GM18867 (cell line): Measurements from ENCODE around the gene PRDM1.

Experiments
- ATAC-seq: cut with Tn5 transposase; IDR thresholded peaks from one replicate; pipeline ENCODE4 v1.9.1; 2021; ENCODE audit warnings: mild to moderate bottlenecking, moderate library complexity; ENCODE audit not compliant: unreplicated experiment

PRDM1 gene

GRCh38 chr6:106085984-106086813, at the start of gene PRDM1:
Gene PRDM1, plus strand, starts transcription at chr6:106086336. Its CDS starts 218 bp downstream, at chr6:106086554.
- ATAC-seq: peak; percentile 75

- ATAC-seq: no peak
Observed at GRCh38 chr6:106037060-106037459, 49.1 kb upstream of the PRDM1 start.

- peak; percentile 61 for ATAC-seq
Observed at GRCh38 chr6:106039897-106040592, 46.1 kb upstream of the PRDM1 start.

- ATAC-seq: no peak
Observed at GRCh38 chr6:106044151-106044550, 42.0 kb upstream of the PRDM1 start.

- ATAC-seq: no peak
Observed at GRCh38 chr6:106045077-106045476, 41.1 kb upstream of the PRDM1 start.

- ATAC-seq: no peak
Observed at GRCh38 chr6:106046116-106046853, 39.9 kb upstream of the PRDM1 start.

- ATAC-seq: no peak
Observed at GRCh38 chr6:106046854-106047200, 39.3 kb upstream of the PRDM1 start.

GRCh38 chr6:106048336-106048735, 37.8 kb upstream of the PRDM1 start:
- ATAC-seq: no peak

GRCh38 chr6:106050538-106050937, 35.6 kb upstream of the PRDM1 start:
- no peak for ATAC-seq

GRCh38 chr6:106051226-106051625, 34.9 kb upstream of the PRDM1 start:
- ATAC-seq: no peak

- no peak for ATAC-seq
Observed at GRCh38 chr6:106053484-106054205, 32.5 kb upstream of the PRDM1 start.

- ATAC-seq: no peak
Observed at GRCh38 chr6:106055489-106055888, 30.6 kb upstream of the PRDM1 start.

- no peak for ATAC-seq
Observed at GRCh38 chr6:106056060-106056745, 29.9 kb upstream of the PRDM1 start.

GRCh38 chr6:106056746-106057390, 29.3 kb upstream of the PRDM1 start:
- ATAC-seq: no peak

- no peak for ATAC-seq
Observed at GRCh38 chr6:106059331-106059730, 26.8 kb upstream of the PRDM1 start.

GRCh38 chr6:106060167-106060566, 26.0 kb upstream of the PRDM1 start:
- ATAC-seq: no peak

GRCh38 chr6:106063448-106063850, 22.7 kb upstream of the PRDM1 start:
- ATAC-seq: no peak

- no peak for ATAC-seq
Observed at GRCh38 chr6:106064142-106064541, 22.0 kb upstream of the PRDM1 start.

- ATAC-seq: no peak
Observed at GRCh38 chr6:106064756-106065155, 21.4 kb upstream of the PRDM1 start.

- ATAC-seq: no peak
Observed at GRCh38 chr6:106066989-106067388, 19.1 kb upstream of the PRDM1 start.
